ENCODE results near the gene KCTD19.

Gene KCTD19

DNA sequence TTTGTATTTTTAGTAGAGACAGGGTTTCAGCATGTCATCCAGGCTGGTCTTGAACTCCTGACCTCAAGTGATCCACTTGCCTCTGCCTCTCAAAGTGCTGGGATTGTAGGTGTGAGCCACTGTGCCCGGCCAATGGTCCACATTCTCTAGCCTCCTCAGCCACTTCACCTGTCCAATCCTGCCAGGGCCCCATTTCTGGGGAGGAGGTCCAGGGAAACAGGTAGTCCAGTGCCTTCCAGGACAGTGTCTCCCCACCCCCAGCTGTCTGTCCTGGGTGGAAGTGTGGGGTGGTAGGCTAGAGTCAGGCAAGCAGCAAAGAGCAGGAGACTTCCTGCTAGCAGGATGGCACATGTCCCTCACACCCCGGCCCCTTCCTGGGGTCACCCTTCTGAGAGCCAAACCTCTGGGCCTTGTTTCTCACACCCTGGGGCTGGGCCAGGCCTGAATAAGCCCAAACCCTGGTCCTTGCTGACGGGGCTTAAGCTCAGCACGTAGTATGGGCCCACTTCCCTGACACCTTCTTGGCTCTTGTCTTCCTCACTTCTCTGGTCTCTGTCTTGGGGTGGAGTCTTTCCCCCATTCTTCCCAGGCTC, 84.3 kb downstream of the KCTD19 start:
- DNase-seq (ENCODE audit: low read depth), result no peak

- no peak for DNase-seq (ENCODE audit: low read depth)
These were observed 85.3 kb downstream of the KCTD19 start for GRCh38 chr16:67241008-67241900.

GRCh38 chr16:67240506-67240905, 86.0 kb downstream of the KCTD19 start:
- no peak for DNase-seq (ENCODE audit: low read depth)

All from HS-27A (cell line).